Neural cell (in vitro differentiated cells): ENCODE results near the gene FMNL1.

ENCODE experiments used
- EP300 ChIP-seq: fragments of 450-650 bp; conservative IDR thresholded peaks from 2 replicates; pipeline ENCODE4 v1.6.1; 2014; ENCODE audit warnings: antibody characterized with exemption, mild to moderate bottlenecking, moderate library complexity; ENCODE audit not compliant: poor library complexity, severe bottlenecking
- EZH2 ChIP-seq: fragments of 200-600, 300-800 bp; shearing (Covaris generic), sonication (generic); IDR thresholded peaks from 2 replicates; pipeline ENCODE4 v1.6.1; 2014; ENCODE audit warnings: antibody characterized with exemption, low read length, borderline replicate concordance, mild to moderate bottlenecking; ENCODE audit not compliant: insufficient read depth, poor library complexity, severe bottlenecking
- MXI1 ChIP-seq: fragments of 450-650 bp; conservative IDR thresholded peaks from 2 replicates; pipeline ENCODE4 v1.6.1; 2014; ENCODE audit warnings: antibody characterized with exemption, mild to moderate bottlenecking; ENCODE audit not compliant: poor library complexity, severe bottlenecking
- POLR2AphosphoS5 ChIP-seq: IDR thresholded peaks from 2 replicates; pipeline ENCODE4 v1.6.1; 2012
- RAD21 ChIP-seq: fragments of 450-650 bp; conservative IDR thresholded peaks from 2 replicates; pipeline ENCODE4 v1.6.1; 2014; ENCODE audit warnings: antibody characterized with exemption, mild to moderate bottlenecking, moderate library complexity
- SMC3 ChIP-seq: fragments of 450-650 bp; conservative IDR thresholded peaks from 2 replicates; pipeline ENCODE4 v1.6.1; 2014; ENCODE audit warnings: antibody characterized with exemption, mild to moderate bottlenecking, moderate library complexity; ENCODE audit not compliant: poor library complexity
- TAF1 ChIP-seq: IDR thresholded peaks from 2 replicates; pipeline ENCODE4 v1.6.1; 2012; ENCODE audit warnings: low read depth
- TF ChIP-seq, protein P1 (sequence below): fragments of 450-650 bp; IDR thresholded peaks from 2 replicates; pipeline ENCODE4 v1.5.1; 2014; ENCODE audit warnings: antibody characterized with exemption, mild to moderate bottlenecking, moderate library complexity; ENCODE audit not compliant: poor library complexity, severe bottlenecking

DNA sequence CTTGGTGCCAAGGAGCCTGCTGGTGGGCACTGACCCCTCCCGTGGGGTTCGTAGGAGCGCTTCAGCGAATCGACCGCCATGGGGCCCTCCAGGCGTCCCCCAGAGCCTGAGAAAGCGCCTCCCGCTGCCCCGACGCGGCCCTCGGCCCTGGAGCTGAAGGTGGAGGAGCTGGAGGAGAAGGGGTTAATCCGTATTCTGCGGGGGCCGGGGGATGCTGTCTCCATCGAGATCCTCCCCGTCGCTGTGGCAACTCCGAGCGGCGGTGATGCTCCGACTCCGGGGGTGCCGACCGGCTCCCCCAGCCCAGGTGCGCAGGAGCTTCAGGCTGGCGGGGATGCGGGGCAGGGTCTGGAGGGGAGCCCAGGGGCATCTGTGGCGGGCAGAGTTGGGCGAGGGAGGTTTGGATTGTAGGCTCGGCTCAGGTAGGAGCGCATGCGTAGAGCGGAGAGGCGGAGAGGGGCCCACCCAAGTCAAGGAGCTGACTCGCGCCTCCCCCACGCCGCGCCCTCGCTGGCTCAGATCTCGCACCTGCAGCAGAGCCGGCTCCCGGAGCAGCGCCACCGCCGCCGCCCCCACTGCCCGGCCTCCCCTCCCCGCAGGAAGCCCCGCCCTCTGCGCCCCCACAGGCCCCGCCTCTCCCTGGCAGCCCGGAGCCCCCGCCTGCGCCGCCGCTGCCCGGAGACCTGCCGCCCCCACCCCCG lies 19.8 kb downstream of the FMNL1 start:
- TF ChIP-seq, protein P1, sequence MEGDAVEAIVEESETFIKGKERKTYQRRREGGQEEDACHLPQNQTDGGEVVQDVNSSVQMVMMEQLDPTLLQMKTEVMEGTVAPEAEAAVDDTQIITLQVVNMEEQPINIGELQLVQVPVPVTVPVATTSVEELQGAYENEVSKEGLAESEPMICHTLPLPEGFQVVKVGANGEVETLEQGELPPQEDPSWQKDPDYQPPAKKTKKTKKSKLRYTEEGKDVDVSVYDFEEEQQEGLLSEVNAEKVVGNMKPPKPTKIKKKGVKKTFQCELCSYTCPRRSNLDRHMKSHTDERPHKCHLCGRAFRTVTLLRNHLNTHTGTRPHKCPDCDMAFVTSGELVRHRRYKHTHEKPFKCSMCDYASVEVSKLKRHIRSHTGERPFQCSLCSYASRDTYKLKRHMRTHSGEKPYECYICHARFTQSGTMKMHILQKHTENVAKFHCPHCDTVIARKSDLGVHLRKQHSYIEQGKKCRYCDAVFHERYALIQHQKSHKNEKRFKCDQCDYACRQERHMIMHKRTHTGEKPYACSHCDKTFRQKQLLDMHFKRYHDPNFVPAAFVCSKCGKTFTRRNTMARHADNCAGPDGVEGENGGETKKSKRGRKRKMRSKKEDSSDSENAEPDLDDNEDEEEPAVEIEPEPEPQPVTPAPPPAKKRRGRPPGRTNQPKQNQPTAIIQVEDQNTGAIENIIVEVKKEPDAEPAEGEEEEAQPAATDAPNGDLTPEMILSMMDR: no peak
- TF ChIP-seq EP300 (peak; percentile 36), TAF1 (peak; percentile 68), EZH2 (no peak), POLR2AphosphoS5 (peak; percentile 71), SMC3 (peak; percentile 41), RAD21 (peak; percentile 31), MXI1 (peak; percentile 62)
